HG03558 (cell line): ENCODE measurements around the gene TMEM185B.

Experiments
- ATAC-seq: cut with Tn5 transposase; IDR thresholded peaks from one replicate; pipeline ENCODE4 v1.9.1; 2021; ENCODE audit warnings: moderate number of reproducible peaks; ENCODE audit not compliant: unreplicated experiment; ENCODE audit errors: extremely low read depth

The TMEM185B gene

DNA sequence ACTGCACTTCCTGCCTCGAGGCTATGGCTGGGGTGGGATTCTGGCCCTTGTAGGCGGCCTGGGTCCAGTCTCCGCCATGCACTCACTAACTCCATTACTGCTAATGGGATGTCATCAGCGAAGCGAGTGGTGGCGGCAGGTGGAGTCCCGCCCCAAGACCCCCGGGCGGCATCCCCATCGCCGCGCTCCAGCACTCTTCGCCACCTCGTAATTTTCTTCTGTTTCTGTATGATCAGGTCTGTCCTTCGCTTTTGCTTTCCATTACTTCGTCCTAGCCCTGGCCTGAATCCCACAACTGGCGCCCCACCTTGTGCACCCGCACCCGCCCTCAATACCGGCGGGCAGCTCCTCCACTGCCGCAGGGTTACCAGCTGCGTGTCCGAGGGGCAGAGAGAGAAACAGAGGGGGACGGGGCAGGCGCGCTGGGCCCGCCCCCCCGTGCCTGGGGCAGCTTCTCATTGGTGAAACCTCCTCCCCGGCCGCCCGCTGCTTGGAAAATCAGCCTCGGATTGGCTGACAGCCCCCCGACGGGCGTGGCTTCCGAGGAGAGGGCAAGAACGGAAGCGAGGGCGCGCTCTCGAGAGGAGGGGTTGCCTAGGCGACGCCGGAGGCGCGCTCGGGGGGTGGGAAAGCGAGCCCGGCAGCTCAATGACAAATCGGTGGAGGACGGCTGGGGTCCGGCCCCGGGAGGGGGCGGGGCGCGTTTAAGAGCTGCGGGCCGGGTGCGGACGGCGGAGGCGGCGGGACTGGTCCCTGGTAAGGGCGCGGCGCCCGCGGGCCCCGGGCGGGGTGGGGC lies 29.2 kb upstream of the TMEM185B start, which contains the start of gene RALB:
TSS of gene RALB (plus strand) at position 628 of the 796 bp plus-strand sequence. CDS start 25,813 bp downstream, outside the sequence.
- peak; percentile 70 for ATAC-seq

DNA sequence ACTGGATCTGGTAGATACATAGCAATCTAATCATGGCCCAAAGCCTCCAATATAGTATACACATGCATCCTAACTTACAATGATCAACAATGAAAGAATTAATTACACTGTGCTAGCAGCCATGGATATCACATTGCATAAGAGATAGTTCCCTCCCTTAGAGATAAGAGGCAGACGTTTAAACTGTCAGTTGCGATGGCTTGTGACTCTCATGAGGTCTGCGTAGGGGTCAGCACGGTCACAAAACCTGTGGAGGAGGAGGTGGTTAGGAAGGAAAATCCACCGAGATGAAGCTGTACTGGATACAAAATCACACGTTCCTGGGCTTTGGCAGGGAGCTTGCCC lies 28.7 kb upstream of the TMEM185B start:
- no peak for ATAC-seq

DNA sequence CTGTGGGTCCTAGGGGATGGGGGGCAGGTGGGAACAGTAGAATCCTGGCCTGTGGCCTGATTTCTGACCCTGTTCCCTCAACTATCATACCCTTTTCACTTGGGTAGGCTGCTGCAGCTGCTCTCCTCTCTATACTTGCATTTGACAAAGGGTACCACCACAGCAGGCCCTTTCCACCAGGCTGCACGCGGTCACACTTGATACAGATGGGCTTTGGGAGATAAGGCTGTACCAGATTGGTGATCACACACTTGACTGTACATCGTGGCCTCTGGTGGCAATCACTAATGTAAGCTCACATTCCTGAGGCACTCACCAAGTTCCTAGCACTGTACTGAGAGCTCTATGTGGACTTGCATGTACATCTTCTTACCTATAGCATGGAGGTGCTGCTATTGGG lies 27.9 kb upstream of the TMEM185B start:
- no peak for ATAC-seq

DNA sequence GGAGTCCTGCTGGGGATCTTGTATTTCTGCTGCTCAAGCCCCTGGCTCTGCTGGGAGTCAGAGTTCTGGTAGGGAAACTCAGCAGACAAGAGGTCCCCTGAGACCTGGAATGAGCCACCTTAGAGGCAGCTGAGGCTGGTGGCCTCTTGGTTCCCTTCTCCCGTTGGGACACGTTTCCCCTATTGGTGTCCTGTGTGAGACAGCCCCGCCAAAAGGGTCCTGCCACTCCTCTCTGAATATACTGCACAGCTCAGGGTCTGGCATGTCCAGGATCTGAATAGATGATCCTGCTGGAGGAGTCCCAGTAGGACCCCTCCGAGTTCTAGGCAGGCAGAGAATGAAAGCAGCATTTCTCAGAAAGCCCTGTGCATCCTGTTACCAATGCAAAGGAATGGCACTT lies 27.4 kb upstream of the TMEM185B start:
- no peak for ATAC-seq

DNA sequence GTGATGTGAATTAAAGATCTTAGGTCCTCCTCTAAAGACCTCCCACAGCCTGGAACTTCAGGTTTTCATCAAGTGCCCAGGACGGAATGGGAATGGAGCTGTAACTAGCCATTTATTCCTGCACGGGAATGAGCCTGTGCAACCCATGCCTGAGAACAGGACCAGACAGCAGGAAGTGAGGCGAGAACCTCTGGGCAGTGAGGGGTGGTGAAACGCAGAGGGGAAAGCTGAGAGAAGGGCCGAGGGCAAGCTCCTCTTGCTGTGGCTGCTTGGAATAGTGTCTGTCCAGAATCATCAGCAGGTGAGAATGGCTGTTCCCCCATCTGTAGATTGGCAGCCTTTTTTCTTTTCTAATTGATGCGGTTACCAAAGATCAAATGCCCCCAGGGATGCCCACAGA lies 24.7 kb upstream of the TMEM185B start:
- ATAC-seq = no peak

DNA sequence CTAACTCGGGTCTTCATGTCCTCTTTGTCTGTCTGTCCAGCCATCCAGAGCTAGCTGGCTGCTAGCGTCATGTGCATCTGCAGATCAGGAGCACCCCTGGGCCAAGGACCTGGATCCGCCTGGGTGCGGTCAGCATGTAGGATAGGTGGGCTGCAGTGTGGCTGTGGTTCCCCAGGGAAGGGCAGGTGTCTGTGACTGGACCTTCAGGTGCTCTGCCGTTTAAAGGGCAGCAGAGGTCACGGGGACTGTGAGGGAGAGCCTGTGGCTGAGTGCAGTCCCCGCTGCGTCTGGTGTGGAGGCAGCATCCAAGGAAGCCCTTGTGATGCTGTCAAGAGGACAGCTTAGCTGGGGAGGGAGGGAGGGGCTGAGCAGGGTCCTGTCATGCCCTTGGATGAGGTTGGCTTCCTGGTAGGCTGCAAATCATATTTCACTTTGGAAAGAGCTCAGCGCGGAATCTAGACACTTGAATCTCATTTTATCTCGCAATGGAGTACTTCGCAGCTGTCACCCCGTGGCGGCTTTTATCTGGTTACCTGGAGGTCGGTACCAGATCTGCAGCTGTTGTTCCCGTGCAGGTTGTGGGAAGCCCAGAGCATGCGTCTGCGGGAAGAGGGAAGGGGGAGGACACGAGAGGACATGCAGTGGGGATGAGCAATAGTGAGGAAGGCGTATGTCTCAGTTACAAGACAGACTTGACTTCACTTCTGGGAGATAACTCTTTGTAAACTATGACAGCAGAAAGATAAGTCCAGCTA lies 23.5 kb upstream of the TMEM185B start:
- no peak for ATAC-seq

DNA sequence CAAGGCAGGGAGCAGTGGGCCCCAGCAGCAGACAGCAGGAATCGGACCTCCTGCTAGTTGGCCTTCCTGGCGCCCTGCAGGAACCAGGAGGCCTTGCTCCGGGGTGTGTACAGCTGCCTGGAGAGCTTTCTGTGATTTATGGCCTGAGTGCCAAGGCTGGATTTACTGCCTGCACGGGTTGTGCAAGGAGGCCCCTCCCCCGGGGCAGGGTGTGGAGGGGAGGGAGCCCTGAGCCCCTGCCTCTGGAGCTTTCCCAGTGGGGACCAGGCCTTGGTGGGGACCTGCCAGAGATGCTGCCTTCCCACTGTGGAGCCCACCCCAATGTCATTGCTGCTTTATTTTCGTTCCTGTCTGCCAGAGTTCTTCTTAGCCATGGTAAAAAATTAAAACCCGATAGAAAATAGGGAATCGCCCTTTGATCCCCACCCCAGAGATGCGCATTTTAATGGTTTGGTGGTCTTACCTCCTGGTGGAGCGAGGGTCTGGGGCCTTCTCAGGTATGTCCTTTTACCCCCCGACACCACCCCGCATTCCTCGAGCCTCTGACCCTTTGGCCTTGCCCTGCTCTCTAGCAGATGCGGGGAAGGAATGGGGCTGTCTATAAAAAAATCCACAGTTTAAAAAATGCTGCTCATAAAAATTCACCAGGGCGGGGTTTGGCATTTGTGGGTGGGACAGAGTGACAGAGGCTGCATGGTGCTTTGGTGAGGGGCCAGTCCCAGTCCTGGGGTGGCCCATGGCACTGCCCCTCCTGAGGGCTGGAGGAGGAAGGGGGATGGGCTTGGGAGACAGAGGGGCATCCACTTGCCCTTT lies 22.5 kb upstream of the TMEM185B start:
- no peak for ATAC-seq

DNA sequence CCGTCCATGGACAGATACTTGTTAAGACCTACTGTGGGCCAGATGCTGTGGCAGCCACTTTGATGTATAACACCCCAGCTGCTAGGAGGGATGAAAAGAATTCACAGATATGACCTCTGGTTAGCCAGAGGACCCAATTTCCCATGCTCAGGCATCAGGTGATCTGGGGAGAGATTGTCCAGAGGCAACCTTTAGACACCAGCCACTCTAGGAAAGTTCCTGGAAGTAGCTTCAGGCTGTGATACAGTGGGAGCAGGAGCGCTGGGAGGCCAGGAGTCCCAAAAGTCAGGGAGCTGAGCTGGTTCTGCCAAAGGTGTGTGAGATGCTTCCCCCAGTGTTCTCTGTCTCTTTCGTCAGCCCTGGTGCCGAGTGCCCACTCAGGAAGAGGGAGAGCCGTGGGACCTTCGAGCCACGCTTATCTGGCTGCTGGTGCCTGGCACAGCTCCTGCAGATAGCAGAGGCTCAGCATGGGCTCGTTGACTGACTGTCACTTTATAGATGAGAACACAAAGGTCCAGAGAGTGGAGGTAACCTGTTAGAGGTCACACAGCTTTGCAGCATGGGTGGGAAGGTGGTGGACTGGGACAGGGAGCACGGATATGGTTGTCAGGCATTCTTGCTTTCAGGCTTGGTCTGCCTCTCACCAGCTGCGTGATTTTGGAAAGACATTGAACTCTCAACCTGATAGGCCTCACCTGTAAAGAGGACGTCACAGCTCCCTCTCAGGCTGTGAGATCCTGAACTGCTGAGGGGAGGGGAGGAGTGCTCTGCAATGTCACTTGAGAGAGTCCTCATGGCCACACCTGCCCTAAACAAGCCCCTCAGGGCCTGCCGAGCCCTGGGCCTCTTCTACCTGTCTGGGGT lies 21.7 kb upstream of the TMEM185B start:
- no peak for ATAC-seq

DNA sequence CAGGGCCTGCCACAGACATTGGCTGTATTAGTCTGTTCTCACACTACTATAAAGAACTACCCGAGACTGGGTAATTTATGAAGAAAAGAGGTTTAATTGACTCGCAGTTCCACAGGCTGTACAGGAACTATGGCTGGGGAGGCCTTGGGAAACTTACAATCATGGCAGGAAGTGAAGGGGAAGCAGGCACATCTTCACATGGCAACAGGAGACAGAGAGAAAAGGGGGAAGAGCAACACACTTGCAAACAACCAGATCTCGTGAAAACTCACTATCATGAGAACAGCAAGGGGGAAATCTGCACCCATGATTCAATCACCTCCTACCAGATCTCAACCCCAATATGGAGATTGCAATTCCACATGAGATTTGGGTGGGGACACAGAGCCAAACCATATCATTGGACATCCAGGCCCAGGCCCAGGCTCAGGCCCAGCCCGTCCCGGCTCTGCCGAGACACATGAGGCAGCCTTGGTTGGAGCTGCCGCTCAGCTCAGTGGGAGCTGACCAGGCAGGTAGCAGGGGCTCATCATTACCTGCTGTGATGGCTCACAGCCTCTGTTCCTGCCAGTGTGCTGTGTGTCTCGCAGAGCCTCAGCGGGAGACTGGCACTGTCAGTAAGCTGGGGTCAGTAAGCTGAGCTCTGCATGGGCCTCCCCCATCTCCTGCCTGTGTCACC lies 20.8 kb upstream of the TMEM185B start:
- ATAC-seq = no peak

DNA sequence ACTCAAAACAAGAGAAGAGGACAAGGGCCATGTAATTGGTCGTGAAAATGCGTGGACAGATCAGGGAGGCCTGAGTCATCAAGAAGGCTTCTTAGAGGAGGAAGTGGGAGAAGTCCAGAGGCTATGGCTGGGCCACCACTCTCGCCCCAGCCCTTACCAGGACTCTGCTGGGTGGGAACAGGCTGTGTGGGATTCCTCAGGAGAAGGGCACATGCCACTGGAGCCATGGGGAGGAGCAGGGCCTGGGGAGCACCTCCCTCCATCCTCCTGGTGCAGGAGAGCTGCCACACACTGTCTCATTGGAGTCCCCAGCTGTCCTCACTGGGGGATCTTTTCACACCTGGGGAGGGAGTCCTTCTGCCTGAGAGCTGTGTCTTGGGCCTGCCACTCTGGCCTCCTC lies 20.0 kb upstream of the TMEM185B start:
- no peak for ATAC-seq

DNA sequence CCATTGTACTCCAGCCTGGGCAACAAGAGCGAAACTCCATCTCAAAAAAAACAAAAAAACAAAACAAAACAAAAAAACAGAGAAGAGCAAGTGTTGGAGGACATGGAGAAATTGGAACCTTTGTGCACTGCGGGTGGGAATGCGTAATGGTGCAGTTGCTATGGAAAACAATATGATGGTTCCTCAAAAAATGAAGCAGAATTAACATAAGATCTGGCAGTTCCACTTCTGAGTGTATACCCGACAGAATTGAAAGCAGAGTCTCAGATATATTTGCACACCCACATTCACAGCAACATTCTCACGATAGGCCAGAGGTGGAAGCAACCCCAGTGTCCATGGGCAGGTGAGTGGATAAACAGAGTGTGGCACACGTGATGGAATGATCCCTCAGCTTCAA lies 18.5 kb upstream of the TMEM185B start:
- no peak for ATAC-seq

DNA sequence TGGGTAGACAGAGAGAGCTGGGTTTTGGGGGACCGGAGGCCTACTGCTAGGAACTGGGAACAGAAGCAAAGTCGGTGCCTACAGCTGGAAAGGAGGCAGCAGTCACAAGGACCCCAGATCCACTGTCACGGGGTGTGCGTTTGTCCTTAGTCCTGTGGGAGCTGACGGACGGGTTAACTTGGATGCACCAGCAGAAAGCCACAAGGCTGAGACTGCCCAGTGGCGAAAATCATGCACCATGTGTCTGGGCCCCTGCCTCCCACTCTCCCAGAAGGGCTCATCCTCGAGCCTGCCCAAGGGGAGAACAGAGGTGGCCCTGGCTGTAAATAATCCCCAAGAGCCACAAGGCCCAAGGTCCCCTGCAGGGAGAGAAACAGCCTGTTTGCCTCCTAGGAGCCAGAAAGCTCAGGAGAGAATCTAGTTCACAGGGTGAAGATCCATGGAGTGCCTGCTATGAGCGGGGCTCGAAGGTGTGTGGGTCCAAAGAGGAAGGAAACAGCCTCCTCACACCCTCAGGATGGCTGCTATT lies 17.8 kb upstream of the TMEM185B start:
- no peak for ATAC-seq

DNA sequence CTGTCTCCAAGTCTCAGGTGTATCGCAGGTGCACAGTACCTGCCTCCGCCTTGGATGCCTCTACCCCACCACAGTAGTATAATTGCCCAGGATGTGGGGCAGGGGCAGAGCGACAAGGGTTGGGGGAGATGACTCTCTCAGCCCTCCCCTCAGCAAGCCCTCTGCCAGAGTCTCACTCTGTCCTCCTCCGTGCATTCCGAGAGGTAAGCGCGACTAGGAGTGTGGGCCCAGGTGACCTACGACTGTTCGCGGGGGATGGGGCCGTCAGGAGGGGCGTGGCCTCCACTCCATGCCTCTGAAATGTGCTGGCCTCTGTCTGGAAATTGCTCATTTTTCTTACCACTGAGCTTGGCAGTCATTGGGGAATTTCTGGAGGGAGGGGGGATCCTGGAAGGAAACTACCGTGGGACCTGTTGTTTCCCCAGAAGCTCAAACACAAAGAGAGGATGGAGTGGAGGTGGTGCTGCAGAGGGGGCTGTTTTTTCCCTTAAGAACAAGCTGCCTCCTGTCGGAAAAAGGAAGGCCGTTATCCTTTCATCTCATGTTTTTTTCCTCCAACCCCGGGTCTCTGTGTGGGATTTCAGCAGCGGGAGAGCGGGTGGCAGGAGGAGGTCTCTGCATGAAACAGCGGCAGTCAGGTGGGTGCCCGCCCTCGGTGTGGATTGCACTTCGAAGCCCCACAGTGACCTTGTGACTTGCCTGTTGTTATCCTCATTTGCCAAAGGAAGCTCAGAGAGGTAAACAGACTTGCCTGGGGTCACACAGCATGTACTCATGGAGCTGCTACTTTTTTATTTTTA lies 16.5 kb upstream of the TMEM185B start:
- ATAC-seq = no peak

DNA sequence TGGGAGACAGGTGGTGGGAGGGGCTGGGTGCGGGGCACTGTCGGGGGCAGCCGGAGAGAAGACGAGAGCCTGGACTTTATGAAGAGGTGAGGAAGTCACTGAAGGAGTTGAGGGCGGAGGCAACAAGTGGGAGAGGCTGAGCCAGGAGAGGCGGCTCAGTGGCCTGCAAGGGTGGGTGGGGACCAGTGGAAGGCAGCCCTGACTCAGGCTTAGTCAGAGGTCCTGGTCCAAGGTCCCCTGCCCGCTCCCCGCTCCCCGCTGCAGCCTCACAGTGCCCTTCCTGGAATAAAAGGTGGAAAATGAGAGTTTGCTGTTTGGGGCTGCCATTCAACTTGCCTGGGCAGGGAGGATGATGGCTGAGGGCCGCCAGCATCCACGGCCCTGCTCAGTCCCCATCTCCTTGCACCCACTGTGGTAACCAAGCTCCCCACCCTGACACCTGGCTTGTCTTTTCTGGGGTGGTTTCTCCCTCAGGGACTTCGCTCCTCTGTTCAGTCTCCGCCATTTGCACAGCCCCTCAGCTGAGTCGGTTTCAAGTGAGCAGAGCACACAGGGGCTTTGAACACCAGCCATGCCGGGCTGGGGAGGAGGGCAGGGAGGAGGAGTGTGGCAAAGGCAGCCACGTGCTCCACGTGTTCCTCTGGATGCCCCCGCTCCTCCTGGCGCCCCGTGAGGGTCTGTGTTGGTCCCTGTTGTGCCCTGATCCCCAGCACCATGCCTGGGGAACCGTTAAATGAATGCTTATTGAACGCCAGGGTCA lies 15.7 kb upstream of the TMEM185B start:
- no peak for ATAC-seq

DNA sequence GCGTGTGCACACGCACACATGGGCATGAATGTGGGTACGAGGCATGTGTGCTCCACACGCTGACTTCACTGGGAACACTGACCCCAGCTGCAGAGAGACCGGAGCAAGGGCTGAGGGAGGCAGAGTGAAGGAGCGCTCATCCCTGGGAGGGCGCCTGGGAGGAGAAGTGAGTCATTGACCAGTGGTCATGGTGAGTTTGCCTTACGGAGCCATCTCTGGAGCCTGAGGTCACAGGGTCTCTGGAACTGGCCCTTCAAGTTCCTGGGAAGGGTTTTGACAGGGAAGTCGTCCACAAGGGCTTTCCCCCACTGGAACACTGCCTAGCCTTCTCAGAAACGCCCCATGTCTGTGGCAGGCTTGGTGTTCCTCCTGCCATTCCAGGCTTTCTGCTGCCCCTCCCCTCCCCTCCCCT lies 14.3 kb upstream of the TMEM185B start:
- no peak for ATAC-seq

DNA sequence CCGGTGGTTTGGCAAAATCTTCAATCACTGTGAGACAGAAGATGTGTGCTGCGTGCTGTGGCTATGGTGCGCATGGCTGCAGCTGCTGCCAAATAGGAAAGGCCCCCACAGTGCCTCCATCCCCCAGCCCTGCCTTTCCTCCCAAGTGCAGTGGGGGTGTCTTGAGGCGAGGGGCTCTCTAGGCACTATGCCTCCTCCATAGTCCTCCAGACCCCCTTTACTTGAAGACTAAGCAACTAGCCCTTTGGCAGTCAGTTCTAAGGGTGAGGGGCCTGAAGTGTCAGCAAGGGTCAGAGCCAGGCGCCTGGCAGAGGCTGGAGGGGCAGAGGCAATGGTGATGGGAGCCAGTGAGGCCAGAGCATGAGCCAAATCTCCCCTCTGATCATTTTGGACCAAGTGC lies 13.6 kb upstream of the TMEM185B start:
- no peak for ATAC-seq

DNA sequence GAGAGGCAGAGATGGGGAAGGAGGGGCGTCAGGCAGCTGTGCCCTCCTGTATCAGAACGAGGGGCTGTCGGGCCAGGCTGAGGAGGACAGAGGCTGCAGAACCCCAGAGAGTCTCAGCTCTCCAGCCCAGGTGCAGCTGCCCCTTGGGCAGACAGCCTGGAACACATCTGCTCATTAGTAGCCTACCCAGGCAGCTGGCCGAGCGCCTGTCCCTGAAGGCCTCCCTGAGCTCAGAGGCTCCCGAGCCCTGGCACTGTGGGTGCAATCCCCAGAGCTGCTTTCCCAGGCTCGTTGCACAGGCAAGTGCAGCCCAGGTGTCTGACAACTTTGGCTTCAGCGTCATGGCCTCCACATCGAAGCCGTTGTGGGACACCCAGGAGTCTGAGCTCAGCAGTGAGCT lies 13.1 kb upstream of the TMEM185B start:
- ATAC-seq = no peak

DNA sequence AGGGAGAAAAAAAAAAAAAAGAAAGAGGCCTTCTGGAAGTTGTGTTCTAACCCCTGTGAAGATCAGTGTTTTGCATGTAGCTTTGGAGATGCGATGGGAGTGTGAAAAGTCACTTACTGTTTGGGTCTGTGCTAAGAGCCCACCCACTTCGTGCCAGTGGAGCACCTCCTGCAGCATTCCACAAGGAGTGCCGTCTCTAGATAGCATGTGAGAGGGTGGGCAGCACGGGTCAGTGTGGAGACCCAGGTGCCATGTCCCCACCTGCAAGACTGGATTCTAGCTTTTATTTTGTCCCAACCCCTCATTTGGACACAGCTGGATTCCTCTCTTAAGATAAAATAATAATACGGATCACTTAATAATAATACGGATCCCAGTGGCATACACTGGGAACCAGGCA lies 12.5 kb upstream of the TMEM185B start:
- no peak for ATAC-seq
